Common myeloid progenitor, CD34-positive (primary cell): ENCODE results near the gene PRKAR2A.

ENCODE experiments used
- CTCF ChIA-PET: fragments of 350-600 bp; sonication (Branson Sonifier 250); formaldehyde crosslinking; loops from one replicate; lab custom pipeline; 2021; ENCODE audit warnings: antibody characterized with exemption; lab: Charles Lee
- POLR2A ChIA-PET: fragments of 350-600 bp; sonication (Branson Sonifier 250); formaldehyde crosslinking; loops from one replicate; lab custom pipeline; 2021; ENCODE audit warnings: antibody characterized with exemption; lab: Charles Lee
- DNase-seq, 3 donors: peaks; one replicate each; pipeline versions ENCODE4 v3.0.0 to v3.0.0-alpha.2; 2013
- H3K27ac ChIP-seq, 2 experiments: 1 replicate in 1 of 2; 2 replicates in 1 of 2; pipeline ENCODE4 v1.7.0; 2013; ENCODE audit warnings: inconsistent platforms in 2 of 2, low read length in 2 of 2, mild to moderate bottlenecking in 2 of 2, low read depth in 1 of 2, moderate library complexity in 1 of 2; ENCODE audit not compliant: severe bottlenecking in 2 of 2, insufficient read depth in 1 of 2, poor library complexity in 1 of 2
- H3K27me3 ChIP-seq, 5 experiments: replicated peaks in 2 of 5; 1 replicate in 3 of 5; 2 replicates in 2 of 5; pipeline versions ENCODE4 v1.6.1 to v1.7.0; 2013; ENCODE audit warnings: low read length in 4 of 5, mild to moderate bottlenecking in 2 of 5, moderate library complexity in 2 of 5, inconsistent platforms in 1 of 5; ENCODE audit not compliant: insufficient read depth in 5 of 5, control insufficient read depth in 4 of 5
- H3K36me3 ChIP-seq, 4 experiments: 1 replicate in 2 of 4; 2 replicates in 2 of 4; pipeline versions ENCODE4 v1.6.1 to v1.7.0; 2013; ENCODE audit warnings: low read length in 3 of 4, control low read depth in 1 of 4, mild to moderate bottlenecking in 1 of 4; ENCODE audit not compliant: control insufficient read depth in 4 of 4, insufficient read depth in 4 of 4
- H3K4me1 ChIP-seq, 4 experiments: 1 replicate in 3 of 4; 2 replicates in 1 of 4; pipeline versions ENCODE4 v1.6.1 to v1.7.1; 2013; ENCODE audit warnings: low read length in 3 of 4, mild to moderate bottlenecking in 3 of 4, control low read depth in 1 of 4, inconsistent platforms in 1 of 4, moderate library complexity in 1 of 4; ENCODE audit not compliant: control insufficient read depth in 4 of 4, insufficient read depth in 4 of 4; ENCODE audit errors: control extremely low read depth in 1 of 4
- H3K4me3 ChIP-seq, 7 experiments: 1 replicate in 4 of 7; 2 replicates in 3 of 7; pipeline versions ENCODE4 v1.5.1 to v1.7.0; 2013; ENCODE audit warnings: mild to moderate bottlenecking in 7 of 7, low read length in 6 of 7, moderate library complexity in 6 of 7, inconsistent platforms in 2 of 7, low read depth in 2 of 7, control low read depth in 1 of 7; ENCODE audit not compliant: insufficient read depth in 4 of 7, control insufficient read depth in 1 of 7; ENCODE audit errors: extremely low read depth in 1 of 7
- H3K9me3 ChIP-seq, 5 experiments: 1 replicate in 4 of 5; 2 replicates in 1 of 5; pipeline versions ENCODE4 v1.6.1 to v1.7.1; 2013; ENCODE audit warnings: low read length in 4 of 5, mild to moderate bottlenecking in 2 of 5, inconsistent platforms in 1 of 5, low read depth in 1 of 5, moderate library complexity in 1 of 5; ENCODE audit not compliant: control insufficient read depth in 4 of 5, insufficient read depth in 2 of 5; ENCODE audit errors: control extremely low read depth in 1 of 5
- WGBS: methylation state at CpG from one replicate; pipeline ENCODE4 v1.1.5; 2013; ENCODE audit not compliant: insufficient coverage; 5-methylcytosine and 5-hydroxymethylcytosine counted together

Gene PRKAR2A

GRCh38 chr3:48881006-48881405 lies 33.3 kb upstream of the PRKAR2A start:
- peaks cover 4 to 25% (median 12%) of the 10 kb centered on the region in 4 experiments for H3K36me3 ChIP-seq
- no peak for DNase-seq

GRCh38 chr3:48879994-48880377 lies 32.3 kb upstream of the PRKAR2A start:
- CTCF ChIA-PET: no interaction called here
- H3K4me3 ChIP-seq: no peak overlapping the region
- peaks cover 4 to 23% (median 8%) of the 10 kb centered on the region in 4 experiments for H3K36me3 ChIP-seq
- no peaks in the 10 kb centered on the region for H3K9me3 ChIP-seq
- no peak overlapping the region for H3K27ac ChIP-seq
- 98% methylated on average over 5 of the region's 6 CpGs for WGBS
- POLR2A ChIA-PET: no interaction called here
- no peak for DNase-seq
- H3K4me1 ChIP-seq: peaks cover 0 to 3% (median 0%) of the 10 kb centered on the region in 4 experiments
- H3K27me3 ChIP-seq: no peaks in the 10 kb centered on the region

More at GRCh38 chr3:48881006-48881405, 33.3 kb upstream of the PRKAR2A start:
- no peak overlapping the region for H3K4me3 ChIP-seq
- no peaks in the 10 kb centered on the region for H3K9me3 ChIP-seq
- H3K27ac ChIP-seq: no peak overlapping the region
- H3K27me3 ChIP-seq: no peaks in the 10 kb centered on the region
- peaks cover 0 to 3% (median 0%) of the 10 kb centered on the region in 4 experiments for H3K4me1 ChIP-seq
- ChIA-PET POLR2A (no interaction called here), CTCF (interaction anchor here (1.0 kb wide), 1 partner anchor 142 kb away, joined by 4 read pairs; no protein-coding TSS in a partner anchor)
- 100% methylated on average over 3 of the region's 3 CpGs for WGBS

- H3K27ac ChIP-seq: no peak overlapping the region
- no peaks in the 10 kb centered on the region for H3K27me3 ChIP-seq
- H3K36me3 ChIP-seq: peaks cover 3 to 20% (median 5%) of the 10 kb centered on the region in 4 experiments
- whole genome bisulfite sequencing: 90% methylated on average over 4 of the region's 6 CpGs
- CTCF ChIA-PET: interaction anchor here (1.8 kb wide), 1 partner anchor 23 kb away, joined by 4 read pairs; no protein-coding TSS in a partner anchor
- DNase-seq: no peak
- H3K4me1 ChIP-seq: peaks cover 0 to 3% (median 0%) of the 10 kb centered on the region in 4 experiments
- H3K4me3 ChIP-seq: no peak overlapping the region
- POLR2A ChIA-PET: no interaction called here
- no peaks in the 10 kb centered on the region for H3K9me3 ChIP-seq
Observed at GRCh38 chr3:48879307-48879993, 31.8 kb upstream of the PRKAR2A start.

- H3K27me3 ChIP-seq: no peaks in the 10 kb centered on the region
- WGBS: 100% methylated on average over 7 of the region's 8 CpGs
- no peak overlapping the region for H3K27ac ChIP-seq
- peaks cover 0 to 3% (median 0%) of the 10 kb centered on the region in 4 experiments for H3K4me1 ChIP-seq
- no peak for DNase-seq
- ChIA-PET CTCF (interaction anchor here (1.8 kb wide), 1 partner anchor 22 kb away, joined by 4 read pairs; no protein-coding TSS in a partner anchor), POLR2A (no interaction called here)
- H3K9me3 ChIP-seq: no peaks in the 10 kb centered on the region
- peaks cover 3 to 13% (median 3%) of the 10 kb centered on the region in 4 experiments for H3K36me3 ChIP-seq
- no peak overlapping the region for H3K4me3 ChIP-seq
Observed at GRCh38 chr3:48877671-48878070, 30.0 kb upstream of the PRKAR2A start.

GRCh38 chr3:48863122-48863521 lies 15.4 kb upstream of the PRKAR2A start:
- no peak for DNase-seq
- peaks cover 7 to 29% (median 23%) of the 10 kb centered on the region in 4 experiments for H3K36me3 ChIP-seq
- ChIA-PET POLR2A (interaction anchor here (0.6 to 0.8 kb wide), 2 partner anchors 18 to 72 kb away, joined by 3 read pairs; no protein-coding TSS in a partner anchor), CTCF (interaction anchor here (0.6 kb wide), 1 partner anchor 164 kb away, joined by 3 read pairs; no protein-coding TSS in a partner anchor)
- 83% methylated on average over 1 of the region's 3 CpGs for WGBS
- peaks cover 0 to 6% (median under 1%) of the 10 kb centered on the region in 4 experiments for H3K4me1 ChIP-seq
- H3K27ac ChIP-seq: no peak overlapping the region
- no peak overlapping the region for H3K4me3 ChIP-seq
- no peaks in the 10 kb centered on the region for H3K9me3 ChIP-seq
- H3K27me3 ChIP-seq: no peaks in the 10 kb centered on the region

- Histone ChIP-seq H3K27ac (no peak overlapping the region), H3K4me1 (peaks cover 0 to 17% (median 6%) of the 10 kb centered on the region in 4 experiments), H3K36me3 (peaks cover 7 to 39% (median 29%) of the 10 kb centered on the region in 4 experiments), H3K9me3 (no peaks in the 10 kb centered on the region), H3K4me3 (no peak overlapping the region), H3K27me3 (no peaks in the 10 kb centered on the region)
- WGBS: 60% methylated on average over 1 of the region's 2 CpGs
- ChIA-PET CTCF (no interaction called here), POLR2A (interaction anchor here (1.6 kb wide), 1 partner anchor 11 kb away, joined by 6 read pairs; the partner anchor contains the start of gene PRKAR2A)
- DNase-seq: peak in 2 of 3 donors; percentile 25 to 31
Observed at GRCh38 chr3:48859206-48859605, 11.5 kb upstream of the PRKAR2A start.

- ChIA-PET CTCF (interaction anchor here (0.8 to 2.2 kb wide), 2 partner anchors 55 to 73 kb away, joined by 3 to 5 read pairs; no protein-coding TSS in a partner anchor), POLR2A (interaction anchor here (1.6 kb wide), 1 partner anchor 11 kb away, joined by 6 read pairs; the partner anchor contains the start of gene PRKAR2A)
- no peak for DNase-seq
- peaks cover 7 to 39% (median 29%) of the 10 kb centered on the region in 4 experiments for H3K36me3 ChIP-seq
- 100% methylated on average over 1 of the region's 2 CpGs for WGBS
- no peak overlapping the region for H3K4me3 ChIP-seq
- peaks cover 0 to 20% (median 7%) of the 10 kb centered on the region in 4 experiments for H3K4me1 ChIP-seq
- H3K9me3 ChIP-seq: no peaks in the 10 kb centered on the region
- no peaks in the 10 kb centered on the region for H3K27me3 ChIP-seq
- no peak overlapping the region for H3K27ac ChIP-seq
Observed at GRCh38 chr3:48858709-48859108, 11.0 kb upstream of the PRKAR2A start.
